H1 (cell line): ENCODE data around the gene AURKB. TPM values are rescaled to one million over a fixed set of nuclear protein-coding genes. Genes with fewer than 3 reads are reported as not detected.
A peak's percentile ranks its signal among the peaks of the same experiment; 100 is the strongest.

Source experiments
- BACH1 ChIP-seq: IDR thresholded peaks from 2 replicates; pipeline ENCODE4 v1.6.1; 2012; ENCODE audit warnings: low read length, improper control_type of control experiment
- BCL11A ChIP-seq, 2 experiments: IDR thresholded peaks; one replicate each; pipeline ENCODE4 v1.6.1; 2011; ENCODE audit warnings: low read depth in 2 of 2, low read length in 2 of 2, mild to moderate bottlenecking in 2 of 2
- CBX5 ChIP-seq: fragments of 300-800, 300-1000 bp; sonication (generic); IDR thresholded peaks from 2 replicates; pipeline ENCODE4 v1.7.1; 2016; ENCODE audit warnings: antibody characterized with exemption, low read length, low read depth
- CHD1 ChIP-seq: IDR thresholded peaks from 2 replicates; pipeline ENCODE4 v1.6.1; 2012; ENCODE audit warnings: low read depth, low read length, improper control_type of control experiment
- CTBP2 ChIP-seq: IDR thresholded peaks from 2 replicates; pipeline ENCODE4 v1.7.0; 2011; ENCODE audit warnings: borderline replicate concordance, mild to moderate bottlenecking, moderate library complexity, mixed read lengths, low read length; ENCODE audit not compliant: insufficient read depth, insufficient read length
- CTCF ChIP-seq, 3 experiments: IDR thresholded peaks; 1 replicate in 2 of 3; 2 replicates in 1 of 3; pipeline versions ENCODE4 v1.5.1 to v1.6.1; 2011; ENCODE audit warnings: low read length in 3 of 3, mild to moderate bottlenecking in 3 of 3, inconsistent platforms in 2 of 3, low read depth in 1 of 3, moderate library complexity in 1 of 3; ENCODE audit not compliant: insufficient read depth in 1 of 3; ENCODE audit errors: control extremely low read depth in 1 of 3
- EP300 ChIP-seq, 2 experiments: IDR thresholded peaks; 1 replicate in 1 of 2; 2 replicates in 1 of 2; pipeline ENCODE4 v1.6.1; 2011 to 2012; ENCODE audit warnings: low read depth in 2 of 2, low read length in 2 of 2, mild to moderate bottlenecking in 2 of 2, borderline replicate concordance in 1 of 2, inconsistent platforms in 1 of 2, moderate library complexity in 1 of 2
- GABPA ChIP-seq: IDR thresholded peaks from 2 replicates; pipeline ENCODE4 v1.6.1; 2011; ENCODE audit warnings: mild to moderate bottlenecking, low read length, moderate library complexity, borderline replicate concordance; ENCODE audit not compliant: insufficient read depth
- KDM4A ChIP-seq: IDR thresholded peaks from one replicate; pipeline ENCODE4 v1.7.1; 2012; ENCODE audit warnings: low read depth, mild to moderate bottlenecking, moderate library complexity, low read length, inconsistent platforms; ENCODE audit not compliant: severe bottlenecking
- MAX ChIP-seq: IDR thresholded peaks from 2 replicates; pipeline ENCODE4 v1.6.1; 2012; ENCODE audit warnings: inconsistent platforms
- RFX5 ChIP-seq: IDR thresholded peaks from 2 replicates; pipeline ENCODE4 v1.6.1; 2011; ENCODE audit warnings: low read depth, low read length, improper control_type of control experiment, borderline replicate concordance
- RNF2 ChIP-seq: fragments of 200-900, 300-1000 bp; sonication (generic); IDR thresholded peaks from 2 replicates; pipeline ENCODE4 v1.7.1; 2016; ENCODE audit warnings: borderline replicate concordance, low read depth, mild to moderate bottlenecking, antibody characterized with exemption, low read length; ENCODE audit not compliant: poor library complexity, severe bottlenecking; ENCODE audit errors: missing control alignments
- SIN3A ChIP-seq, 2 experiments: IDR thresholded peaks in 1 of 2; conservative IDR thresholded peaks in 1 of 2; 2 replicates each; pipeline ENCODE4 v1.6.1; 2011 to 2012; ENCODE audit warnings: low read length in 2 of 2, improper control_type of control experiment in 1 of 2, low read depth in 1 of 2, mild to moderate bottlenecking in 1 of 2
- SIX5 ChIP-seq: IDR thresholded peaks from 2 replicates; pipeline ENCODE4 v1.6.1; 2011; ENCODE audit warnings: mild to moderate bottlenecking, low read depth, low read length
- SP2 ChIP-seq: IDR thresholded peaks from 2 replicates; pipeline ENCODE4 v1.6.1; 2012; ENCODE audit warnings: mild to moderate bottlenecking, low read length, inconsistent platforms
- SP4 ChIP-seq: IDR thresholded peaks from 2 replicates; pipeline ENCODE4 v1.6.1; 2012; ENCODE audit warnings: low read length, inconsistent platforms
- TAF7 ChIP-seq: optimal IDR thresholded peaks from 2 replicates; pipeline ENCODE3; 2011; ENCODE audit warnings: low read depth, mild to moderate bottlenecking, inconsistent platforms, low read length, moderate library complexity, borderline replicate concordance
- TBP ChIP-seq: IDR thresholded peaks from 2 replicates; pipeline ENCODE4 v1.6.1; 2011; ENCODE audit warnings: low read depth, low read length, improper control_type of control experiment
- ZNF274 ChIP-seq: IDR thresholded peaks from 2 replicates; pipeline ENCODE4 v1.7.0; 2012; ENCODE audit warnings: low read length, borderline replicate concordance; ENCODE audit errors: extremely low read depth
- polyA plus RNA-seq, 7 experiments: library from polyadenylated mRNA; depleted of rRNA in 3 of 7; stranded (reverse) in 5 of 7; unstranded in 2 of 7; fragments of >200 nt in 5 of 7; fragments of 200-250 nt in 2 of 7; gene quantifications; 1 replicate in 5 of 7; 2 replicates in 1 of 7; 4 replicates in 1 of 7; pipeline versions ENCODE4 v1.2.1 to v1.2.3, GENCODE V29; 2011 to 2013; ENCODE audit warnings: missing spikeins in 2 of 7, mixed read lengths in 2 of 7
- total RNA-seq: library from RNA; stranded (reverse); fragmentation: NEBNext Ultra II Directional; extraction: Animal tissue kit (Norgen Biotek cat#: 25700); gene quantifications from 2 replicates; pipeline ENCODE4 v1.2.1, GENCODE V29; 2021

AURKB gene
- total and polyA plus RNA-seq, 2 of the 8 experiments (the other 6 are each of a cell fraction or from before 2014, with no cell fraction given): 102 to 160 TPM

- TF ChIP-seq BACH1 (no peak), KDM4A (peak; percentile 92), ZNF274 (no peak), RFX5 (no peak), MAX (peak; percentile 90), GABPA (no peak), CTCF (IDR thresholded peaks at IDR 0.05; ENCODE audit: control extremely low read depth in 1 of 3, insufficient read depth in 1 of 3, low read depth in 1 of 3, low read length in 3 of 3) (no peak), CTBP2 (peak; percentile 66), SIN3A (conservative IDR thresholded peaks at IDR 0.05 in 1 of 2, IDR thresholded peaks at IDR 0.05 in 1 of 2; ENCODE audit: low read depth in 1 of 2, low read length in 2 of 2) (peak; percentile 64 to 79; a peak in 1 of 4 replicates), EP300 (IDR thresholded peaks at IDR 0.05; ENCODE audit: borderline replicate concordance in 1 of 2, low read depth in 2 of 2, low read length in 2 of 2) (no peak), SP2 (no peak), TBP (peak; percentile 99), SP4 (no peak), CHD1 (no peak), BCL11A (IDR thresholded peaks at IDR 0.05; ENCODE audit: low read depth in 2 of 2, low read length in 2 of 2) (no peak), TAF7 (peak; percentile 43), CBX5 (no peak), RNF2 (no peak), SIX5 (no peak)
These were observed 24.6 kb downstream of the AURKB start (continued) for GRCh38 chr17:8185582-8186445.
